Germinal center (tissue), 1 donor: ENCODE data around the gene TMEM139.

ENCODE experiments used
- DNase-seq: peaks from one replicate; pipeline ENCODE4 v3.0.0; 2012; ENCODE audit warnings: mixed read lengths, low spot score

Gene TMEM139

GRCh38 chr7:143284591-143285469 is at the start of gene TMEM139:
Gene TMEM139, plus strand, starts transcription at chr7:143284958. Its CDS starts 1,000 bp downstream, at chr7:143285958.
- DNase-seq: no peak

- DNase-seq: no peak
These were observed 49.2 kb upstream of the TMEM139 start for GRCh38 chr7:143235561-143235960.

- DNase-seq: no peak
These were observed 48.3 kb upstream of the TMEM139 start for GRCh38 chr7:143236408-143236990.

GRCh38 chr7:143237366-143237765 is 47.4 kb upstream of the TMEM139 start:
- no peak for DNase-seq

GRCh38 chr7:143238289-143238980 is 46.3 kb upstream of the TMEM139 start:
- DNase-seq: no peak

- no peak for DNase-seq
These were observed 44.9 kb upstream of the TMEM139 start for GRCh38 chr7:143239813-143240212.

GRCh38 chr7:143240291-143241168 is 44.2 kb upstream of the TMEM139 start:
- peak; percentile 67 for DNase-seq

- DNase-seq: no peak
These were observed 42.5 kb upstream of the TMEM139 start for GRCh38 chr7:143242306-143242705.

GRCh38 chr7:143243111-143243510 is 41.6 kb upstream of the TMEM139 start:
- no peak for DNase-seq

- DNase-seq: no peak
These were observed 41.1 kb upstream of the TMEM139 start for GRCh38 chr7:143243614-143244013.

GRCh38 chr7:143244321-143244720 is 40.4 kb upstream of the TMEM139 start:
- DNase-seq: no peak

GRCh38 chr7:143245123-143245522 is 39.6 kb upstream of the TMEM139 start:
- DNase-seq: no peak

- DNase-seq: no peak
These were observed 37.4 kb upstream of the TMEM139 start for GRCh38 chr7:143247372-143247771.

- no peak for DNase-seq
These were observed 35.9 kb upstream of the TMEM139 start for GRCh38 chr7:143248761-143249354.

GRCh38 chr7:143250199-143250598 is 34.6 kb upstream of the TMEM139 start:
- no peak for DNase-seq

GRCh38 chr7:143250822-143251221 is 33.9 kb upstream of the TMEM139 start:
- DNase-seq: no peak

- no peak for DNase-seq
These were observed 32.8 kb upstream of the TMEM139 start for GRCh38 chr7:143252006-143252405.

GRCh38 chr7:143255564-143255963 is 29.2 kb upstream of the TMEM139 start:
- DNase-seq: no peak

- DNase-seq: no peak
These were observed 28.4 kb upstream of the TMEM139 start for GRCh38 chr7:143256325-143256724.

GRCh38 chr7:143256932-143257331 is 27.8 kb upstream of the TMEM139 start:
- peak; percentile 52 for DNase-seq

GRCh38 chr7:143257501-143257900 is 27.3 kb upstream of the TMEM139 start:
- DNase-seq: no peak
